ENCODE data around the gene ACER1.
"Not testable (repeated sequence)": the region's sequence is repeated elsewhere in the genome, so short reads cannot be mapped to it uniquely, and the experiment has no call there.

Gene ACER1

GRCh38 chr19:6355321-6356040 is 22.1 kb upstream of the ACER1 start:
- not testable (repeated sequence) for DNase-seq

- DNase-seq = no peak
These were observed 20.8 kb upstream of the ACER1 start for GRCh38 chr19:6354098-6354674.

- no peak for DNase-seq
These were observed 19.2 kb upstream of the ACER1 start for GRCh38 chr19:6352381-6353165.

DNA sequence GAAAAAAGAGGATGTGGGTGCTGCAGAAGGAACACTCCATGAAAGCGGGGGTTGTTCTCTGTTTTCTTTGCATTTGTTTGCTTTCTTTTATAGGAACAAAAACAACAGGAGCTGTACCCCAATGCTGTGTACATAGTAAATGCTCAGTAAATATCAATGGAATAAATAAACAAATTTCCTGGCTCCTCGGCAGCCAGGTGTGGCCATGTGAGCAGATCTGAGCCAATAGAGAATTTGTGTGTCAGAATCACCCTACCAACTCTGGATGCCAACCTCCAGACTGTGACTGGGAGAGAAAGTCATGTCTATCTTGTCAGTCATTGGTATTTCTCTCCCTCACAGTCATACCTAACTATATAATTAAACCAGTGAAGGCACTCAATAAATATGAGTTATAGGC is 17.3 kb upstream of the ACER1 start:
- no peak for DNase-seq

GRCh38 chr19:6349271-6349670 is 15.9 kb upstream of the ACER1 start:
- DNase-seq = not testable (repeated sequence)

DNA sequence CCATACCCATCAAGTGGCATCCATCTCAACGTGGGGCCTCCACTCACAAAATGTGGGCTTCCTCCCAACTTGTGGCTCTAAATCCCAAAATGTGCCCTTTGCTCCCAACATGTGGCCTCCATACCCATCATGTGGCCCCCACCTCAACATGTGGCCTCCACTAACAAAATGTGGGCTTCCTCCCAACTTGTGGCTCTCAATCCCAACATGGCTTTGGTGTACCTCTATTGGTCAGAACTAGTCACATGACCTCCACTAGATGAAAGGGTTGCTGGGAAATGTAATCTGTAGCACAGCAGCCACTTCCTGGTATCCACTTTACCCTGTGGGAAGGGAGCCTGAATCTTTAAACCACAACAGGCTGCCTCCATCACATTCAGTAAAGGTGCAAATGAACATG is 10.1 kb upstream of the ACER1 start:
- no peak for DNase-seq

DNA sequence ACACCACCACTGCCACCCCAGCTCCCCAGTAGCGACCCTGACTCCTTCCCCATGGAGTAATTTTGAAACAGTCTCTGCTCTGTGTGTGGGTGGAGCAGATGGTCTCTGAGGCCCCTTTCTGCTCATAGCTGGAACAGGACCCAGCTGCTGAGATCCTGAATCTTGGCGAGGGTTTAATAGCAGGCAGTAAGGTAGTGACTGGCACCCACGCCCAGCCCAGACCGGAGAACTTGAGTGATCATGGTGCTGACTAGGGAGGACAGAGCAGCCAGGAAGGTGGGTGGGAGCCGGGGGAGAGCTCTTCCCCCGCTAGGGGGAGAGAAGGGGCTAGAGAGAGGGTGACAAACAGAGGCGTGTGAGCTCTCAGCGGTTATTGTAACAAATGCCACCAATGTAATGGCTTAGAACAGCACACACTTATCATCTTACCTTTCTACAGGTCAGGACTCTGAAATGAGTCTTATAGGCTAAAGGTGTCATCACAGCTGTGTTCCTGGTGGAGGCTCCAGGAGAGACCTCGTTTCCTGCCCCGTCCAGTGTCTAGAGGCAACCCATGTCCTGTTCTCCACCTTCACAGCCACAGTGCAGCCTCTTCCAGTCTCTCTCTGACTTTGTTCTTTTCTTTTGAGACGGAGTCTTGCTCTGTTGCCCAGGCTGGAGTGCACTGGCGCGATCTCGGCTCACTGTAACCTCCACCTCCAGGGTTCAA is 7.2 kb upstream of the ACER1 start:
- DNase-seq = no peak

DNA sequence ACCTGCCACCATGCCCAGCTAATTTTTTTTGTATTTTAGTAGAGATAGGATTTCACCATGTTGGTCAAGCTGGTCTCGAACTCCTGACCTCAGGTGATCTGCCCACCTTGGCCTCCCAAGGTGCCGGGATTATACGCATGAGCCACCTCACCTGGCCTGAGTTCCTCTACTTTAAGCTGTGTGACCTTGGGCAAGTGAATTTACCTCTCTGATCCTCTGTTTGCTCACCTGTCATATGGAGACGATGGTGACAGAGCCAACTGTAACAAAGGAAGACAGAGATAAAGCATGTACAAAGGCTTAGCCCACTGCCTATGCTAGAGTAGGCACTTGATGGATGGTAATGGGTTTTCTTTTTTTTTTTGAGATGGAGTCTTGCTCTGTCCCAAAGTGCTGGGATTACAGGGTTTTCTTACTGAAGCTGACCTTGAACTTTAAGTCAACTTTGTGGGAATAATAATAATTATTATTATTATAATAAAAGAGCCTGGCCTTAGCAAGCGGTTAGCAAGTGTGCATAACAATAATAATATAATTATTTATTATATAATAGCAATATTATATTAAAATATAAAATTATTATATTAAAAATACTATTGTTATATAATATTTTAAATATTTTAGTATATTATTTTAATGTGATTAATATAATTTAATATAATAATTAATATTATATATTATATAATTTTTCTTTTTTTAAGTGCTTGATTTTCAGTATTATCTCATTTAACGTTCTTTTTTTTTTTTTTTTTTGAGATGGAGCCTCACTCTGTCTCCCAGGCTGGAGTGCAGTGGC is 1.3 kb upstream of the ACER1 start:
- no peak for DNase-seq

DNA sequence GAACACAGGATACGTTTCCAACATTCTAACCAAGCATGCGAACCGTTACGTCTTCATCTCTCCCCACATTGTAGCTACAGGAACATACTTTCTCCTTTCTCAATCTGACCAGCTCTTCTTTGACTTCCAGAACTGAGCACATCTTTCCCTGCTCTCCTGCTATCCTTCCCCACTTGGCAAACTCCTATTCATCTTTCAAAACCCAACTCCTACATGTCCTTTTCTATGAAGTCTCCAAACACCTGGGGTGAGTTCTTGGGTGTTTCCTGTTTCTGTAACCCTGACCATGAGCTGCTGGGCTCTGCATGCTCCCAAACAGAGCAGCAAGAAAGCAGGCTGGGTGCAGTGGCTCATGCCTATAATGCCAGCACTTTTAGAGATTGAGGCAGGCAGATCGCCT is 6.6 kb downstream of the ACER1 start:
- no peak for DNase-seq

DNA sequence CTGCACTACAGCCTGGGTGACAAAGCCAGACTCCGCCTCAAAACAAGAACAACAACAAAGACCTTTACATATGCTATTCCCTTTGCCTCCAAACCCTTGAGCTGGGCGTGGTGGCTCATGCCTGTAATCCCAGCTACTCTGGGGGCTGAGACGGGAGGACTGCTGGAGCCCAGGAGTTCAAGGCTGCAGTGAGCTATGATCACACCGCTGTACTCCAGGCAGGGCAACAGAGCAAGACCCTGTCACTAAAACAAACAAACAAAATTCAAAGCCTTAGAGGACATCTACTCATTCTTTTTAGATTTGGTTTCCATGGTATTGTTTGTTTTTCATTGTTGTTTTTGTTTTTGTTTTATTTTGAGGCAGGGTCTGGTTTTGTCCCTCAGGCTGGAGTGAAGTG is 7.8 kb downstream of the ACER1 start:
- no peak for DNase-seq

DNA sequence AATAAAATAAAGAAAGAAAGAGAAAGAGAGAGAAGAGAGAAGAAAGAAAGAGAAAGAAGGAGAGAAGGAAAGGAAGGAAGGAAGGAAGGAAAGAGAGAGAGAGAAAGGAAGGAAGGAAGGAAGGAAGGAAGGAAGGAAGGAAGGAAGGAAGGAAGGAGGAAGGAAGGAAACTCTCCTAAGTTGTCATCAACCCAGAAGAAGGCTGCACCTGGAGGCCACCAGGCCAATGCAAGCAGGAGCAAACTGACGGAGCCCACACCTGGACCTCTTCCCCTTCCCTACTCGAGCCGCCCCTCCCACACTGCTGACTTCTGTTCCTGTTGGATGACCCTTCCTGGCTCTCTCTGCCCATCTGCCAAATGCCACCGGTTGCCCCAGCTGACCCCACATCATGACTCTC is 8.7 kb downstream of the ACER1 start:
- DNase-seq = no peak

GRCh38 chr19:6322284-6322683 is 11.1 kb downstream of the ACER1 start:
- no peak for DNase-seq

- no peak for DNase-seq
These were observed 14.0 kb downstream of the ACER1 start for GRCh38 chr19:6319376-6319775.

- no peak for DNase-seq
These were observed 14.6 kb downstream of the ACER1 start for GRCh38 chr19:6318772-6319171.

- DNase-seq = not testable (repeated sequence)
These were observed 17.8 kb downstream of the ACER1 start for GRCh38 chr19:6315646-6316045.

- DNase-seq = no peak
These were observed 19.9 kb downstream of the ACER1 start for GRCh38 chr19:6313398-6313969.

- DNase-seq = no peak
These were observed 21.4 kb downstream of the ACER1 start for GRCh38 chr19:6312018-6312417.

GRCh38 chr19:6298413-6298812 is 35.0 kb downstream of the ACER1 start:
- no peak for DNase-seq

DNA sequence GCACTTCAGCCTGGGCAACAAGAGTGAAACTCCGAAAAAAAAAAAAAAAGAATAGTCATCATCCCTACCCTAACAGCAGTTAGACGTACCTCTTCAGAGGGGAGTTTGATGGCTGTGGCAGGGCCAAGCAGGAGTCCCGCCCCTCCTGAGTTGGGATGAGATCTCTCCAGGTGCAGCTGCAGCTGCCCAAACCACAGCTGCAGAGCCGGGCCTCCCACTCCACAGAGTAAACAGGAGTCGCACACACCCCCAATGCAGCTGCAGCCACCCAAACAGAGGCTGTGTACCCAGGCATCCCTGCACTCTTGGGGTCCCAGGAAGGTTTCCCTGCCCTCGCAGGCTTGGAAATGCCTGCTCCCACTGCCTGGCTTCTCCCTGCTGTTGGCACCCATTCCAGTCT is 36.2 kb downstream of the ACER1 start:
- DNase-seq = no peak

GRCh38 chr19:6292006-6292405 is 41.4 kb downstream of the ACER1 start:
- no peak for DNase-seq

GRCh38 chr19:6288737-6289136 is 44.7 kb downstream of the ACER1 start:
- no peak for DNase-seq

- DNase-seq = no peak
These were observed 46.0 kb downstream of the ACER1 start for GRCh38 chr19:6287269-6287885.
